ENCODE measurements around the gene EFNA5.

DNA sequence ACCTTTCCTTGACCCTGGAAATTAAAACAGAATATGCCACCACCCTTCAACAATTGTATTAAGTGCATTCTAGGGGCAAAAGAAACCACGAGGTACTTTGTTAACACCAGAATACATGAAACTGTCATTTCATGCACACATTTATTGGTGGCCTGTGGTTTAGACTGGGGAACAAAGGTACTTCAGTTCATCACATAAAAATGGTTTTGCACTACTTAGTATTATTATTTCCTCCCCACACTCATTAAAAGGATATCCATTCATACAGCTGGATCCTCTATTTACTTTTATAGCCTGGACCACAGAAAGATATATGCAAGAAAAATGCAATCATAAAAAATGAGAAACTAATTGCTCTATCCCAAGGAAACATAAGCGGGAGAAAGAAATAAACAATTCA is 230.9 kb downstream of the EFNA5 start:
- TF ChIP-seq, protein P1, sequence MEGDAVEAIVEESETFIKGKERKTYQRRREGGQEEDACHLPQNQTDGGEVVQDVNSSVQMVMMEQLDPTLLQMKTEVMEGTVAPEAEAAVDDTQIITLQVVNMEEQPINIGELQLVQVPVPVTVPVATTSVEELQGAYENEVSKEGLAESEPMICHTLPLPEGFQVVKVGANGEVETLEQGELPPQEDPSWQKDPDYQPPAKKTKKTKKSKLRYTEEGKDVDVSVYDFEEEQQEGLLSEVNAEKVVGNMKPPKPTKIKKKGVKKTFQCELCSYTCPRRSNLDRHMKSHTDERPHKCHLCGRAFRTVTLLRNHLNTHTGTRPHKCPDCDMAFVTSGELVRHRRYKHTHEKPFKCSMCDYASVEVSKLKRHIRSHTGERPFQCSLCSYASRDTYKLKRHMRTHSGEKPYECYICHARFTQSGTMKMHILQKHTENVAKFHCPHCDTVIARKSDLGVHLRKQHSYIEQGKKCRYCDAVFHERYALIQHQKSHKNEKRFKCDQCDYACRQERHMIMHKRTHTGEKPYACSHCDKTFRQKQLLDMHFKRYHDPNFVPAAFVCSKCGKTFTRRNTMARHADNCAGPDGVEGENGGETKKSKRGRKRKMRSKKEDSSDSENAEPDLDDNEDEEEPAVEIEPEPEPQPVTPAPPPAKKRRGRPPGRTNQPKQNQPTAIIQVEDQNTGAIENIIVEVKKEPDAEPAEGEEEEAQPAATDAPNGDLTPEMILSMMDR (IDR thresholded peaks at IDR 0.05): no peak
- no peak for TF ChIP-seq POLR2A (IDR thresholded peaks at IDR 0.05)

Data from esophagus squamous epithelium (tissue), 4 donors.